ENCODE results near the gene TNFAIP8L3.

The TNFAIP8L3 gene

DNA sequence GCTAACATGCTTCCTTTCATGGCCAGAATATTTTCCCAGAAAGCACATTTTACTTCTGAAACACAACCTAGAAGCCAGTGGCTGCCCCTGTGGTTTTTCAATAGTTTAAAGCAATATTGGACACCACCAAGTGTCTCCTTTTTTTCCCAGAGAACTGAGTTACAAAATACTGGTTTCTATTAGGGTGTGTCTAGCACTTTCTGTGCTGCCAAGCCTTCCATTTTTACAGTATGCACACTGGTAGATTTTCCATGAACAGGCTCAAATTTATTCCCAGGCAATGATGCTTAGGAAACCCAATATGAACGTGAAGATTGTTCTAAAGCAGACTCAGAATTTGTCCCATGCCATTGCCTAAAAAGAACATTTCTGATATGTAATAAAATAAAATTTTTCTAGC, 7.2 kb downstream of the TNFAIP8L3 start:
- DNase-seq (ENCODE audit: low spot score) = no peak
- TF ChIP-seq, protein P1, sequence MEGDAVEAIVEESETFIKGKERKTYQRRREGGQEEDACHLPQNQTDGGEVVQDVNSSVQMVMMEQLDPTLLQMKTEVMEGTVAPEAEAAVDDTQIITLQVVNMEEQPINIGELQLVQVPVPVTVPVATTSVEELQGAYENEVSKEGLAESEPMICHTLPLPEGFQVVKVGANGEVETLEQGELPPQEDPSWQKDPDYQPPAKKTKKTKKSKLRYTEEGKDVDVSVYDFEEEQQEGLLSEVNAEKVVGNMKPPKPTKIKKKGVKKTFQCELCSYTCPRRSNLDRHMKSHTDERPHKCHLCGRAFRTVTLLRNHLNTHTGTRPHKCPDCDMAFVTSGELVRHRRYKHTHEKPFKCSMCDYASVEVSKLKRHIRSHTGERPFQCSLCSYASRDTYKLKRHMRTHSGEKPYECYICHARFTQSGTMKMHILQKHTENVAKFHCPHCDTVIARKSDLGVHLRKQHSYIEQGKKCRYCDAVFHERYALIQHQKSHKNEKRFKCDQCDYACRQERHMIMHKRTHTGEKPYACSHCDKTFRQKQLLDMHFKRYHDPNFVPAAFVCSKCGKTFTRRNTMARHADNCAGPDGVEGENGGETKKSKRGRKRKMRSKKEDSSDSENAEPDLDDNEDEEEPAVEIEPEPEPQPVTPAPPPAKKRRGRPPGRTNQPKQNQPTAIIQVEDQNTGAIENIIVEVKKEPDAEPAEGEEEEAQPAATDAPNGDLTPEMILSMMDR (IDR thresholded peaks at IDR 0.05; ENCODE audit: borderline replicate concordance, control extremely low read depth, extremely low read depth, insufficient read depth, missing control alignments) = no peak
- in situ Hi-C loops (cut with MboI; ENCODE audit: low sequenced_read_pairs, unreplicated experiment) = no loop called here

DNA sequence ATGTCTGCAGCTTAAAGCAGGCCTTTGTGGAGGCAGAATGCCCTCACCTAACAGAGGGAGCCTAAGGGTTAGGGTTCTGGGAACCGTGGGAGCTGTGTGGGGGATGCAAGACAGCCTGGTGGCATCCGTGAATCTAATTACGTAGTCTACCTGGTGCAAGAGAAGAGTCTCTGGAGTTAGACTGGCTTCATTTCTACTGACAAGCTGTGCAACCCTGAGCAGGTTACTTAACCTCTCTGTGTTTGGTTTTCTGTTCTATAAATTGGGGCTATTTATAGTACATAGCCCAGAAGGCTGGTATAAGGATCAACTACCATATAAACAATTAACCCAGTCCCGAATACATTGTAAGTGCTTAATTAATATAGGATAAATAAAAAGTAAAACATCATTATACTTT, 8.3 kb downstream of the TNFAIP8L3 start:
- in situ Hi-C loops (cut with MboI; ENCODE audit: low sequenced_read_pairs, unreplicated experiment) = no loop called here
- DNase-seq (ENCODE audit: low spot score) = no peak
- TF ChIP-seq, protein P1 (IDR thresholded peaks at IDR 0.05; ENCODE audit: borderline replicate concordance, control extremely low read depth, extremely low read depth, insufficient read depth, missing control alignments) = no peak

DNA sequence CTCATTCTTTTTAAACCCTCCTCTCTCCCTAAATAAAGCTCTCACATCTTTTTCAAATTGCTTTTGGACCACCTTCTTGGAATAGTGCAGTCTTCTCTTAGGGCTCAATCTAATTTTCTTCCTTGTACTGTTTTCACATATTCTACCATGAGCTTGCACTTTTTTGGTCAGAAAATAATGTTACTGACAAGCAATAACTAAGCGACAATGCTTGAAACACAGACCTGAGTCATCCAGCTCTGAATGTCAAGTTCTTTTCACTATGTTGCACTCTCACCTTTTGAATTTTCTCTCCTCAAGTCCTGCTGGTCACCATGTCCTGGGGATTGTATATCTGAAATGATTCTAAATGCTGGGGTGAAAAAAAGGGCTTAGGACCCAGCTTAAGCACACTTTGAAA, 8.9 kb downstream of the TNFAIP8L3 start:
- in situ Hi-C loops (cut with MboI; ENCODE audit: low sequenced_read_pairs, unreplicated experiment) = no loop called here
- no peak for DNase-seq (ENCODE audit: low spot score)
- TF ChIP-seq, protein P1 (IDR thresholded peaks at IDR 0.05; ENCODE audit: borderline replicate concordance, control extremely low read depth, extremely low read depth, insufficient read depth, missing control alignments) = no peak

DNA sequence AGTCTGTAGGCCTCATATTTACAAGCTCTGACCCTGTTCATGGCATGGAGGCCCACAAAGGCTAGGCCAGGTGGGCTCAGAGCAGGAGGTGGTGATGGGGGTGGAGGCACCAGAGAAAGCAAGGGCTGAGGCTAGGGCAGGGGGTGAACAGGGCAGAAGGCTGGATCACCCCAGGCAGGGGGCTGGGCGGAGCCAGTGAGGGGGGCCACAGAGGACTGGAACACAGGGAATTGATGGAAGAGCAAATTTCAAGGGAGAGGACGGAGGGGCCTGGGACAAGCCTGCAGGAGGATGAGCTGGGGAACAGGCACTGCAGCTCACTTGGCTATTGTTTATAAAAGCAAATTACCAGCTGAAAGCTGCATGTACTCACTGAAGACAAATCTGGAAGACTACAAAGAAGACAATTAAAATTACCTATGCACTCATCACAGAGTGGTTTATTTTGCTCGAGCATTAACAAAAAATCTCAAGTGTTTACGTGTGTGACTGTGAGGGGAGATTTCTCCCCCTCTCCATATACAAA, 11.0 kb downstream of the TNFAIP8L3 start:
- no peak for DNase-seq (ENCODE audit: low spot score)
- TF ChIP-seq, protein P1 (IDR thresholded peaks at IDR 0.05; ENCODE audit: borderline replicate concordance, control extremely low read depth, extremely low read depth, insufficient read depth, missing control alignments) = no peak
- in situ Hi-C loops (cut with MboI; ENCODE audit: low sequenced_read_pairs, unreplicated experiment) = no loop called here

DNA sequence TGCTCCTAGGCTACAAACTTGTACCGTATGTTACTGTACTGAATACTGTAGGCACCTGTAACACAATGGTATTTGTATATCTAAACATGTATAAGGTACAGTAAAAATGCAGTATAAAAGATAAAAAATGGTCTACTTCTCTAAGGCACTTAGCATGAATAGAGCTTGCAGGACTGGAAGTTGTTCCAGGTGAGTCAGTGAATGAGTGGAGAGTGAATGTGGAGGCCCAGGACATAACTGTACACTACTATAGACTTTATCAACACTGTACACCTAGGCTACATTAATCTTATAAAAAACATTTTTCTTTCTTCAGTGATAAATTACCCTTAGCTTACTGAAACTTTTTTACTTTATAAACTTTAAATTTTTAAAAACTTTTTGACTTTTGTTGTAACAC, 12.5 kb downstream of the TNFAIP8L3 start:
- TF ChIP-seq, protein P1 (IDR thresholded peaks at IDR 0.05; ENCODE audit: borderline replicate concordance, control extremely low read depth, extremely low read depth, insufficient read depth, missing control alignments) = no peak
- no peak for DNase-seq (ENCODE audit: low spot score)
- in situ Hi-C loops (cut with MboI; ENCODE audit: low sequenced_read_pairs, unreplicated experiment) = no loop called here

DNA sequence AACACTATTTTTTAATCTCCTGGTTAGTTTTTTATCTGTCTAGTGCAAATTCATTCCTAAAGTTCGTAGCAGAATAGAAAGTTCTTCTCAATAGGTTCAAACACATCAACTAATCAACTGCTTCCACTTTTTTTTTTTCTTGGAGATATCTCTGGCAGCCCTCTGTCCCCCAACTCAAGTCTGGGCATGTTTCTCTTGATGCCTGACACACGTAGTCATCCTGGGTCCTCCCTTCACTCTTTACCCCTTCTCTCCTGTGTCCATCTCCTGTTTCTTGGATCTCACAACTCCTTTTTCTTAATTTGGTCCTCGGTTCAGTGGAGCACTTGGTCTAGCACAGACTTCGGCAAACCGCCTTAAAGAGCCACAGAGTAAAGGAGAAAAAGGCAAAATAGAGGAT, 14.4 kb downstream of the TNFAIP8L3 start:
- in situ Hi-C loops (cut with MboI; ENCODE audit: low sequenced_read_pairs, unreplicated experiment) = no loop called here
- DNase-seq (ENCODE audit: low spot score) = no peak
- TF ChIP-seq, protein P1 (IDR thresholded peaks at IDR 0.05; ENCODE audit: borderline replicate concordance, control extremely low read depth, extremely low read depth, insufficient read depth, missing control alignments) = no peak

DNA sequence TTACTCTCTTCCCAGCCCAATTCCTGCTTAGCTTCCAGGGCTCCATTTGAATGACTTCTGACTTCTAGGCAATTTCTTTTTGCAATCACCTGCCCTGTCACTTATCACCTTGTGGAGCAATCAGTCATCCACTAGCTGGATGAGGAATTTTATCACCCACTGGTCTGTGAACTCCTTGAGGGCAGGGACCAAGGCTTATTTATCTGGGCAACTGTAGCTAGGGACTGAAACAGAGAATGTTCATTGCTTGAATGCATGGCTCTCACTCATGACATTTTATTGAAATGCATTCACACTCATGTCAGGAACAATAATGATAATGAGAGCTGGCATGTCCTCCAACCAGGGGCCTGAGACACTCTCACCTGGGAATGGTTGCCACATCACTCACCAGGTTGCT, 15.5 kb downstream of the TNFAIP8L3 start:
- in situ Hi-C loops (cut with MboI; ENCODE audit: low sequenced_read_pairs, unreplicated experiment) = no loop called here
- TF ChIP-seq, protein P1 (IDR thresholded peaks at IDR 0.05; ENCODE audit: borderline replicate concordance, control extremely low read depth, extremely low read depth, insufficient read depth, missing control alignments) = no peak
- no peak for DNase-seq (ENCODE audit: low spot score)

All from GM13976 (cell line).